Right kidney (tissue), 1 donor: ENCODE measurements around the gene RSBN1.
"Not testable (repeated sequence)": the region's sequence is repeated elsewhere in the genome, so short reads cannot be mapped to it uniquely, and the experiment has no call there.

Experiments
- DNase-seq: peaks from one replicate; pipeline ENCODE4 v3.0.0-alpha.2; 2016

RSBN1 gene

GRCh38 chr1:113782406-113782805 is 29.9 kb downstream of the RSBN1 start:
- DNase-seq, result no peak

DNA sequence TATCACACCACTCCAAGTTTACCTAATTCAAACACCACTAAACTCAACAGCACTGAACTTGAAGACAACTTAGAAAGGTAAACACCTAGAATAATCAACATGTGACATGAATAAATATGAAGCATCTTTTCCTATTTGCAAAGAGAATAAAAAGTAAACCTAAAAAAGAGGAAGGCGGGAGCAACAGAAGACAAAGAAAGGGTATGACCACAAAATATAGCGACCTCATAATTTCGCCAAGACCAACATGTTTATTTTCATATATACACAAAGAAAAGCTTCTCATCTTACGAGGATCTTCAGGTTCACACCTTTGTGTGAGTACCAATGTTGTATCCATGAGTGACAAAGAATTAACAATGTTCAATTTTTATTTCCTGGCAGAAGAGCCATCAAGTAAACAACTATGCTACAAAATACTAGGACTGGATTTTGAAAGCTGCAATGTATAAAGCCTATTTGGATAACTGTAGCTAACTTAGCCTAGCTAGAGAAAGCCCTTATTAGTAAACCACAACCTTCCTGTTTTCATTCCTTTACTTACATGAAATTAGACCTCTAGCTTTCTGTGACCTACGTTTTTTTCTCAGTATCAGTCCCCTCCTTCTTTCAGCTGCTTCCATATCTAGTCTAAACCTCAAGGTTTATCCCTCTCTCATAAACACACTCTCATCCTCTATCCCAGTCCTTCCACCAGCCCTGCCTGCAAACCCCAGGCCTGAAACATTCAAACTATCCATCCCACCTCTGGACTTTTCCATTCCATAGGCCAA is 31.7 kb downstream of the RSBN1 start:
- no peak for DNase-seq

GRCh38 chr1:113779542-113779941 is 32.7 kb downstream of the RSBN1 start:
- DNase-seq, result no peak

DNA sequence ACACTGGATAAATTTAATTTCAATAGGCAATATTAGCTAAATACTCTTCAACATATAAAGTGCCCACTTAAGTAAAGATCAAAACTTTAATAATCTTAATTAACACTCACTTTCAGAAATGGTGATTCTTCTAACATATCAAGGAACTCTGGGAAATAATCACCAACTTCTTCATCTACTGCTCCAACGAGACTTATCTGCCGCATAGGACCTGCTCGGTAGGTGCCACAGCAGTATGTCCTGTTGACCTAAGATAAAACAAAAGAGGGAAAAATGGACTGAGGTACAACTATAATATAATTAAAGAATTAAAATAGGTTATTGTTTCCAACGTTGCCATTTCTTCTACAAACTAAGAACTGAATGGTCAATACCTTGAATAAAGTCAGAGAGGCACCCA is 34.7 kb downstream of the RSBN1 start:
- no peak for DNase-seq

GRCh38 chr1:113770031-113770430 is 42.2 kb downstream of the RSBN1 start:
- DNase-seq, result no peak

DNA sequence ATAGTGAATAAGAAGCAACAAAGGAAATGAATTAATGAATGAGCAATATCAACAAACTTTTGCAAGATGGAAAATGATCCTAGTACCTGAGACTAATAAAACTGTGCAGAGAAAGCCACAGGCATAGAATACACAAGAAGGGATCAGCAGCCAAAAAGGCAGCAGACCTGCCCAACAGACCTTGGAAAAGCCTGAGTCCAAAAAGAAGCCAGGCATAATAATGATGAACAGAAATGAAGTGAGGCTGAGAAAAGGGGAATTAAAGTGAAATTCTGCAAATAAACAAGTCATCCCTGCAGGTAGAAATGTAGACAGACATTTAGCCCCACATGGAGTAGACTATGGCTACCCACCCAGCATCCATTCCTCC is 42.7 kb downstream of the RSBN1 start:
- no peak for DNase-seq

DNA sequence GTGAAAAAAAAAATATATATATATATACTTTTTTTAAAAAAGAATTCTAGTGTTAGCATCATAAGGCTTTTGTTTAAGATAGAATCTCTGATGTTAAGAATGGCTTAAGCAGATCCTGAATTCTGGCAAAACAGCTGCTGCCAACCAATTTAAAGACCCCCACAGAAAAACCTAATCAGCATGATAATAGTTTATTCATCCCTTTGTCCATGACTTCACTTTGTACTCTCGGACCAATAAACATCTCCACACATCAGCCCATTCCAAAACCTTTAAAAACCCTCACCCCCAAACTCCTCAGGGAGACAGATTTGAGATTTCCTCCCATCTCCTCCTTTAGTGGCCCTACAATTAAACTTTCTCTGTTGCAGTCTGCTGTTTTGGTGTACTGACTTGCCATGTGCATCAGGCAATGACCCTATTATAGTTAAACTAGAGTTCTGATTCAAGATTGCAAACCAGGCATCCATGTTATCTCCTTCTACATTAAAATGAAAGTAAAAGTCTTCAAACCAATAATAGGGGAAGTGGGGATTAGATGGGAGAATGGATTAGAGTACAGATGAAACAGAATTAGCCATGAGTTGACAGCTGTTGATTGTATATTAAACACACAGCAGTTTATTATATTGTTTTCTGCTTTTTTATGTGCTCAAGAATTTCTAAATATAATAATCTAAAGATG is 43.2 kb downstream of the RSBN1 start:
- no peak for DNase-seq

- DNase-seq, result no peak
Observed at GRCh38 chr1:113765306-113766230, 46.7 kb downstream of the RSBN1 start.

- no peak for DNase-seq
Observed at GRCh38 chr1:113763661-113764060, 48.6 kb downstream of the RSBN1 start.

DNA sequence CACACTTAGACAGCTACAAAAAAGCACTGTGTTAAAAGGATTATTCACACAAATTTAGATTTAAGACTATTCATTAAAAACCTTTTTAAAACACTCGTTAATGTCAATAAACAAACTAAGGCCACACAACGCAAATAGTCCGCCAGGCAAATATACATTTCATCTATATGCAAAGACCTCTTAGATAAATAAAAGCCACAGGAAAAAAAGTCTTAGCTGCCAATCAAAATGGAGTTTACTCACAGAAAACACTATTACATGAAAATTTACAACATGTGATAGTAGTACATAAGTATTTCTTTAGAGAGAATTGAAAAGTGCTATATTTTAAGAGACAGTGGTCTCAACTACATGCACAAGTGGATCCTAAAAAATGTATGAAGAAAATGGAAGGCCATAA is 50.3 kb downstream of the RSBN1 start:
- DNase-seq, result no peak

- no peak for DNase-seq
Observed at GRCh38 chr1:113760102-113761080, 51.9 kb downstream of the RSBN1 start.

DNA sequence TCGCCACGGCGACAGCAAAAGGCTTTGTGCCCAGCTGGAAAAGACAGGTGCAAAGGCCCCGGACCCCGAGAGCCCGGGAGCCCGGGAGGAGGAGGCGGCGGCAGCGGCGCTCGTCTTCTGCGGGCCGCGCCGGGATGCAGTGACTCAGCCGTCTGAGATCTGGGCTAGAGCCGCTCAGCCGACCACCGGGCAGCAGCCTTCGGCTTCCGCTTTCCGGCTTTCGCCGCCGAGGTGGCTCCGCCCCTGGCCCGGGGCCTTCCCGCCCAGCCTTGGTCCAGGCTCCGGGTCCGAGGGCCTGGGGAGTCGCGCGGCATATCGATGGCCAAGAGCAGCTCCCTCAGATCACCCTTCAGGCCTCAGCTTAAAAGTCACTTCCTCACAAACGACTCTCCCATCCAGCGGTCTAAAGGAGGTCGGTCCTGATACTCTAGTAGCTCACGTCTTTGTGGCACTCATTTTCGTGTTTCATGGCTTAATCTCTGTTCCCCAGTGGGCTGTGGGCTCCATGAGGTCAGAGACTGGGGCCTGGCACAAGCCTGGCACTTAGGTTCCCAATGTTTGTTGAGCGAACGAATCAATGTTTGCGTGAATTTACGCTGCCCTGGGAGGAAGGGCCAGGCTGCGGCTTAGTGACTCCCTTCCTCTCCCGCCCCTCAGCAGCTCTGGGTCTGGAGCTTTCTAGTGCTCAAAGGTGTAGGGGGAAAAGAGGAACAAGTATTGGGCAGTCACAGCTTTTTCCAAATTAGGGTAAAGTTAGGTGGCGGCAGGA is 52.8 kb downstream of the RSBN1 start, which contains the start of gene PHTF1:
TSS of gene PHTF1 (minus strand) at position 154 of the 769 bp plus-strand sequence. CDS start 783 bp downstream, outside the sequence.
- peak; percentile 90 for DNase-seq

GRCh38 chr1:113758631-113759332 is 53.5 kb downstream of the RSBN1 start:
- peak; percentile 89 for DNase-seq

DNA sequence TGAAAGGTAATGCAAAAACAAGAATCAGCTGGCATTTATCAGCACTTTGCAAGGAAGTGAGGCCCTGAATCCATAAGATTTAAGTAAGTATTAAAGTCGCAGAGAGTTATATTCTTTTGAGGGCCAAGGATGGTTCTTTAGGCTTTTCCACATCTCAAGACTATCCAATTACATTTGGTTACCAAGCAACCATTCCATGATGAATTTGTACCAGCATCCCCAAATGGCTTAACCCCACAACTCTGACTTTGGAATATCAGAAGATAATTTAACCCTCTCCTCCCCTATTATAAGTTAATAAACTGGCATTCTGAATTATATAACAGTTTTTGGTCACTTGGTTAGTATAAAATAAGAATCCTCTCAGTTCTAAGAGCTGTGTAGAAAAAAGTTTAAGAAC is 55.8 kb downstream of the RSBN1 start:
- no peak for DNase-seq

DNA sequence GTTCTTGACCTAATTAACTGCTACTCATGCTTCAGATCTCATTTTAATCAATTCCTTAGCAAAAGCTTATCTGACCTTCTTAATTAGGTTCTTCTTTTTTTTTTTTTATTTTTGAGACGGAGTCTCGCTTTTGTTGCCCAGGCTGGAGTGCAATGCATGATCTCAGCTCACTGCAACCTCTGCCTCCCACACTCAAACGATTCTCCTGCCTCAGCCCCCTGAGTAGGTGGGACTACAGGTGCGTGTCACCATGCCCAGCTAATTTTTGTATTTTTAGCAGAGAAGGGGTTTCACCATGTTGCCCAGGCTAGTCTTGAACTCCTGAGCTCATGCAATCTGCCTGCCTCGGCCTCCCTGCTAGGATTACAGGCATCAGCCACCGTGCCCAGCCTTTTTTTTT is 58.9 kb downstream of the RSBN1 start:
- DNase-seq, result not testable (repeated sequence)

DNA sequence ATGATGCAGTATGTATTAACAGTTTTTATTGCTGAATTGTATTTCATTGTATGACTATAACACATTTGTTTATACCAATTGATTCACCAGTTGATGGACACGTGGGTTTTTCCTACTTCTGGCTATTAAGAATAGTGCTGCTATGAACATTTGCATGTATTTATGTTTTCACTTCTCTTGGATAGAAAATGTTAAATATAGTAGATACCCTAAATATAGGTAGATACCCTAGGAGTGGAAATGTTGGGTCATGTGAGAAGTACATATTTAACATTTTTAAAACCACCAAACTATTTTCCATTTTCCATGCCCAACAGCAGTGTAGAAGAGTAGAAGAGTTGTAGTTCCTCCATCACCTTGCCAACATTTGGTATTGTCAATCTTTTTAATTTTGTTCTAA is 60.8 kb downstream of the RSBN1 start:
- DNase-seq, result no peak

DNA sequence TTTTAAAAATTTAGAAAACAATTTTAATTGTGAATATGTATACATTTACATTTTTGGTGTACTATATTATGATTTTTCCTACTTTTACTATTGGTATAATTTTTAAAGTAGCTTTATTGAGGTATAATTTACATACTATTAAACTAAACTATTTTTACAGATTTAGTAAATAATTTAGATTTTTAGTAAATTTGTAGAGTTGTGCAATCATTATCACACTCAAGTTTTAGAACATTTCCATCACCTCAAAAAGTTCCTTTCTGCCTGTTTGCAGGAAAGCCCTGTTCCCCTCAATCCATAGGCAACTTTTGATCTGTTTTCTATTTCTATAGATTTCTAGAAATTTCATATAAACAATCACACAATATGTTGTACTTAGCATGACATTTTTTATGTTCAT is 61.2 kb downstream of the RSBN1 start:
- DNase-seq, result no peak

DNA sequence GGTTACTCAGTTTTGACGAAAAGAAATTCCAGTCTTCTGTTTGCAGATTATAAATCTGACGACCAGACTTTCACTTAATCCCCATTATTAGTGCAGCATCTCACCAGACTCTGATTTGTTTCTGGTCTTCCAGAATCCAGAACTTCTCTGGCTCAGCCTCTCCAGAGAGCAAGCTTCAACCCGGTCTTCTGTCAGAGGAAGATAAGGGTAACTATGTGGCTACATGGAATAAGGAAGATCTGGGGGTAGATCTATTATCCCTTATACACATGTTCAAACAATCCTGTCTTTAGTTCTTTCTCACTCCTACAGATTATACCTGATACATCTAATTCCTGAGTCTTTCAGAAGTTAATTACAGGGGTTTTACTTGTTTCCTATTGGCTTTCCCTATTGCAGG is 62.9 kb downstream of the RSBN1 start:
- no peak for DNase-seq

GRCh38 chr1:113747376-113747775 is 64.9 kb downstream of the RSBN1 start:
- DNase-seq, result no peak

DNA sequence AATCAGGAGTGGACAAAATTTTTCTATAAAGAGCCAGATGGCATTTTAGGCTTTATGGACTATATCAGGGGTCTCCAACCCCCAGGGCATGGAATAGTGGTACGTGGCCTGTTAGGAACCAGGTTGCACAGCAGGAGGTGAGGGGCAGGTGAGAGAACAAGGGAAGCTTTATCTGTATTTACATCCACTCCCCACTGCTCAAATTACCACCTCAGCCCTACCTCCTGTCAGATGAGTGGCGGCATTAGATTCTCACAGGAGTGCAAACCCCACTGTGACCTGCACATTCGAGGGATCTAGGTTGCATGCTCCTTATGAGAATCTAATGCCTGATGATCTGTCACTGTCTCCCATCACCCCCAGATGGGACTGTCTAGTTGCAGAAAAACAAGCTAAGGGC is 66.9 kb downstream of the RSBN1 start:
- no peak for DNase-seq
